Neutrophil (primary cell): Measurements from ENCODE around the gene RAB3IL1.

ENCODE experiments used
- H3K27ac ChIP-seq: fragments of 200-600 bp; sonication (generic); 2 replicates; pipeline ENCODE4 v1.5.1; 2016; ENCODE audit warnings: mild to moderate bottlenecking, moderate library complexity
- H3K27me3 ChIP-seq: fragments of 200-600 bp; sonication (generic); 2 replicates; pipeline ENCODE4 v1.6.0; 2016; ENCODE audit warnings: mild to moderate bottlenecking
- H3K36me3 ChIP-seq: fragments of 200-600 bp; sonication (generic); 2 replicates; pipeline ENCODE4 v1.5.1; 2017
- H3K4me1 ChIP-seq, 2 experiments: fragments of 200-600 bp in 1 of 2; sonication (generic) in 1 of 2; 1 replicate in 1 of 2; 2 replicates in 1 of 2; pipeline versions ENCODE4 v1.5.1 to v1.6.1; 2013 to 2016; ENCODE audit warnings: low read depth in 1 of 2, low read length in 1 of 2, mild to moderate bottlenecking in 1 of 2, moderate library complexity in 1 of 2; ENCODE audit not compliant: control insufficient read depth in 1 of 2, insufficient read depth in 1 of 2
- H3K4me3 ChIP-seq, 2 experiments: fragments of 200-600 bp in 1 of 2; sonication (generic) in 1 of 2; 1 replicate in 1 of 2; 2 replicates in 1 of 2; pipeline ENCODE4 v1.5.1; 2013 to 2016; ENCODE audit warnings: low read depth in 1 of 2, low read length in 1 of 2, mild to moderate bottlenecking in 1 of 2, moderate library complexity in 1 of 2
- H3K9me3 ChIP-seq: fragments of 200-600 bp; sonication (generic); 2 replicates; pipeline ENCODE4 v1.5.1; 2016
- TF ChIP-seq, protein P1 (sequence below): fragments of 200-600 bp; sonication (generic); IDR thresholded peaks from 2 replicates; pipeline ENCODE4 v1.5.1; 2016; ENCODE audit warnings: antibody characterized with exemption

The RAB3IL1 gene

DNA sequence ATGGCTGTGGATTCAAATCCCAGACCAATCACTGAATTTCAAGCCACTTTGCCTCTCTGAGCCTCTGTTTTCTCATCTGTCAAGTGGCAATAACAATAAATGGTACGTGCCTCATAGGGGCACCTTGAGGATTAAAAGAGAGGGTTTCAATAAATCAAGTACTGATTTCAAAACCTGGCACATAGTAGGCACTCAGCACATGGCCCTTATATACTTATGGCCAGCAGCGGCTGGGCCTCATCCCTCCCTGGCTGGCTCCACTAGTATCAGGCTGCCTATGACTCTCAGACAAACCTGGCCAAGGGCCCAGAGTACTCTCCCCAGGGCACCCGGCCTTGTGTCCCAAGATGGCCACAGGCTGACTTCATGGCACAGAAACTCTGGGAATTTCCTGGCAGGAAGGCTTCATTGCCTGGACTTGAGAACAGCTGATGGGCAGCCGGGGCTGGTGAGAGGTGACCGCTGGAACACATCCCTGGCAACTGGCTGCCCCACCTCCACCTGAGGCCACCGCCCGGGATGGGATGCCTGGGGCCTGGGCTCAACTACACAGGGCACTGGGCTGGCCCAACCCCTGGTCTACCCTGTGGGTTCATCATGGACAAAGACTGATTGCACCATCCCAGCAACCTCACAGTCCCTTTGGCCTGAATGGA, 29.4 kb downstream of the RAB3IL1 start:
- Histone ChIP-seq H3K4me1 (peaks cover 10 to 13% of the 10 kb centered on the region in 2 experiments), H3K9me3 (no peaks in the 10 kb centered on the region), H3K36me3 (no peaks in the 10 kb centered on the region), H3K27ac (no peak overlapping the region), H3K4me3 (no peak overlapping the region), H3K27me3 (peaks cover 43% of the 10 kb centered on the region)
- TF ChIP-seq, protein P1, sequence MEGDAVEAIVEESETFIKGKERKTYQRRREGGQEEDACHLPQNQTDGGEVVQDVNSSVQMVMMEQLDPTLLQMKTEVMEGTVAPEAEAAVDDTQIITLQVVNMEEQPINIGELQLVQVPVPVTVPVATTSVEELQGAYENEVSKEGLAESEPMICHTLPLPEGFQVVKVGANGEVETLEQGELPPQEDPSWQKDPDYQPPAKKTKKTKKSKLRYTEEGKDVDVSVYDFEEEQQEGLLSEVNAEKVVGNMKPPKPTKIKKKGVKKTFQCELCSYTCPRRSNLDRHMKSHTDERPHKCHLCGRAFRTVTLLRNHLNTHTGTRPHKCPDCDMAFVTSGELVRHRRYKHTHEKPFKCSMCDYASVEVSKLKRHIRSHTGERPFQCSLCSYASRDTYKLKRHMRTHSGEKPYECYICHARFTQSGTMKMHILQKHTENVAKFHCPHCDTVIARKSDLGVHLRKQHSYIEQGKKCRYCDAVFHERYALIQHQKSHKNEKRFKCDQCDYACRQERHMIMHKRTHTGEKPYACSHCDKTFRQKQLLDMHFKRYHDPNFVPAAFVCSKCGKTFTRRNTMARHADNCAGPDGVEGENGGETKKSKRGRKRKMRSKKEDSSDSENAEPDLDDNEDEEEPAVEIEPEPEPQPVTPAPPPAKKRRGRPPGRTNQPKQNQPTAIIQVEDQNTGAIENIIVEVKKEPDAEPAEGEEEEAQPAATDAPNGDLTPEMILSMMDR, result no peak

DNA sequence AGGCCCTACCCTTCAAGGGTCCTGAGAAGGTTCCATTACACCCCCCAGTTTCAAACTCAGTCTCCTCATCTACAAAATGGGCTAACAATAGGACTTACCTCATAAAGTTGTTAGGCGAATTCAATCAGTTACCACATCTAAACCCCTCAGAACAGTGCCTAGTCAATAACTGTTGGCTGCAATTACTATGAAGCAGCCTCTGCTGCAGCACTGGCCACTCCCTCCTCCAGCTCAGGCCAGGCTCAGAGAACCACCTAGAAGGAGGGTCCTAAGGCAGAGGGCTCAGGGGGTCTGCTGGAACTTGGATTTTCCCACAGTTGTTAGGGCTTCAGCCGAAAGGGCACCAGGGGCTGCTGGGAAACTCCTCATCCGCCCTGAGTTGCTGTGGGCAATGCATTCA, 30.7 kb downstream of the RAB3IL1 start:
- peaks cover 30% of the 10 kb centered on the region for H3K27me3 ChIP-seq
- no peaks in the 10 kb centered on the region for H3K36me3 ChIP-seq
- TF ChIP-seq, protein P1, result no peak
- no peaks in the 10 kb centered on the region for H3K9me3 ChIP-seq
- no peak overlapping the region for H3K4me3 ChIP-seq
- peaks cover 10% of the 10 kb centered on the region in 2 experiments for H3K4me1 ChIP-seq
- H3K27ac ChIP-seq, result no peak overlapping the region

DNA sequence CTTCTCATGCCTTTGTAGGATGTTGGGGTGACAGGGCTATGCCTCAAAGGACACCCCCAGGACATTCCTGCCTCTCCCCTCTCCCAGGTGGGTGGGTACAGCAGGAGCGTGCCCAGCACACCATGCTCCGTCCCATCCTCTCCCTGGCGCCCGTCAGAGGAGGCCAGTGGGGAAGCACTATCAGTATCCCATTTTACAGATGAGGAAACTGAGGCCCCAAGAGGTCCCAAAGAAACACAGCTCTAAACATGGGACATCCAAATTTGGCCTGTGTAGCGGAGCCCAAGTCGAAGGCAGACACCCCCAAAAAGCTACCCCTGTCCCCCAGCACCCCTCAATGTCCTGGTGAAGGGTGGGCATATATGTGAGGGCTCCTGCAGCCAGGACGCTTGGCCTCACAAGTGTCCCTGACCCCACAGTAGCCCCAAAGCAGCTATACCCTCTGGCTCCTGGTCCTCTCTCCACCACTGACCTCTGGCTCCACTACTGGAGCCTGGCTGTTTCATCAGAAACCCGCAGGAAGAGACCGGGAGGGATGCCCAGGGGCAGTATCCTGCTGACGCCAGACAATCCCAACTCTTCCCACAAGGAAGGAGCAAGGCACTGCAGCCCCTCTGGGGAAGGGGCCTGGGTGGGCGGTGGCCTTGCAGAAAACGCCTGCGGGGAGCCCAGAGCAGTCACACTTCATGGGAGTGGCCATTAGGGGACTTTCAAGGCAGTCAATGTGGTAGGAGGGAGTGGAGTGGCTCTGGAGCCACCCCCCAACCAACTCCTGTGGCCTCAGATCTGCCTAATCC, 31.4 kb downstream of the RAB3IL1 start:
- Histone ChIP-seq H3K27ac (no peak overlapping the region), H3K9me3 (no peaks in the 10 kb centered on the region), H3K4me1 (peaks cover 8% of the 10 kb centered on the region in 2 experiments), H3K36me3 (no peaks in the 10 kb centered on the region), H3K4me3 (no peak overlapping the region), H3K27me3 (peaks cover 24% of the 10 kb centered on the region)
- TF ChIP-seq, protein P1, result no peak

DNA sequence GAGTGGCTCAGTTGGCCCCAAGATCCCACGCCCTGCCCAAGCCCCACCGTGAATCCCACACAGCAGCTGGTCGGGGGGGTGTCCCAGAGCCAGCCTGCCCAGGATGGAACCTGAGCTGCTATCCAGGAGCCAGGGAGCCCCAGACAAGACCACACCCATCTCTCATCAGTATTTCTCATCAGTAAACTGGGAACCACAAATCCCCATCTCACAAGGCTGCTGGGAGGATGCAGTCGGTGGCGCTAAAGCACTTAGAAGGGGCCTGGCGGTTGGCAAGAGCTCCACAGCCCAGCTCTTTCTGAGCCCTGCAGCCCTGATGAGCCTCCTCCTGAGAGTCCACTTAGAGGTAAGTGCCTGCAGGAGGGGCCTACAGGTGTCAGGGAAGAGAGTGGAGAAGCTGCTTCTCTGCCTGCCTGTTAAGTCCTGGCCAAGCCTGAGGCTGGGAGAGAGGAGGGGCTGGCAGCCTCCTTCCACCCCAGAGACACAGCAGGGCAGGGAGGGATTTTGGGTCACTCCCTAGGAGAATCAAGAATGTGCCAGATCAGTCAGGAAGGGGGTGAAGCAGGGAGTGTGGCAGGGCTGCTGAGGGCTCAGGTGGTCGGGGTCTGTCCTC, 32.1 kb downstream of the RAB3IL1 start:
- H3K36me3 ChIP-seq, result no peaks in the 10 kb centered on the region
- no peak overlapping the region for H3K27ac ChIP-seq
- H3K9me3 ChIP-seq, result no peaks in the 10 kb centered on the region
- peaks cover 1% of the 10 kb centered on the region in 2 experiments for H3K4me1 ChIP-seq
- TF ChIP-seq, protein P1, result no peak
- no peak overlapping the region for H3K4me3 ChIP-seq
- peaks cover 17% of the 10 kb centered on the region for H3K27me3 ChIP-seq

DNA sequence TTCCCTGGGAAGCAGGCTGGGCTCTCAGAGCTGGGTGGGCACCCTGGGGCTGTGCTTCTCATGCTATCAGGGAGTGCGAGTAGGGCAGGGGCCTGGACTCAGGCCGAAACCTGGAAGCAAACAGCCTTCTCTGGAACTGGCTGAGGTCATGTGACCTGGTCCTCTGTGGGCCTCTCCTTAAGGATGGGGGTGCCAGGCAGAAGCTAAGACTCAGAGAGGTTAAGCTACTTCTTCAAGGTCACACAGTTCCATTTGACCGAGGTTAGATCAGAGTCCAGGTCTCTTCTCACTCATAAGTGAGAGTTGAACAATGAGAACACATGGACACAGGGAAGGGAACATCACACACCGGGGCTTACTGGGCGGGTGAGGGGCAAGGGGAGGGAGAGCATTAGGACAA, 33.4 kb downstream of the RAB3IL1 start:
- H3K36me3 ChIP-seq, result no peaks in the 10 kb centered on the region
- H3K4me1 ChIP-seq, result no peaks in the 10 kb centered on the region
- TF ChIP-seq, protein P1, result no peak
- no peaks in the 10 kb centered on the region for H3K9me3 ChIP-seq
- H3K27me3 ChIP-seq, result peaks cover 9% of the 10 kb centered on the region
- no peak overlapping the region for H3K27ac ChIP-seq
- H3K4me3 ChIP-seq, result no peak overlapping the region
